AG04449 (cell line): ENCODE results near the gene SH2B2.

Source experiments
- CTCF ChIA-PET: fragments of 350-600 bp; formaldehyde crosslinking; extraction: SDS; loops from one replicate; lab custom pipeline; 2021; ENCODE audit warnings: antibody characterized with exemption; lab: Yijun Ruan, JAX
- POLR2A ChIA-PET: fragments of 400-600, 350-600 bp; formaldehyde crosslinking; extraction: SDS; loops from one replicate; lab custom pipeline; 2020; ENCODE audit warnings: antibody characterized with exemption, inconsistent platforms; lab: Yijun Ruan, JAX
- DNase-seq: peaks from one replicate; pipeline ENCODE4 v3.0.0-alpha.2; 2010; ENCODE audit warnings: low read depth, low spot score
- H3K4me3 ChIP-seq: 2 replicates; pipeline ENCODE4 v1.5.1; 2011; ENCODE audit warnings: low read depth, mild to moderate bottlenecking, control low read depth, low read length
- CTCF ChIP-seq: IDR thresholded peaks from one replicate; pipeline ENCODE4 v1.5.1; 2011; ENCODE audit warnings: mild to moderate bottlenecking, moderate library complexity, low read length, control low read depth, inconsistent platforms; ENCODE audit not compliant: insufficient read depth; ENCODE audit errors: missing control alignments

Gene SH2B2

GRCh38 chr7:102282465-102283362 lies 4.0 kb upstream of the SH2B2 start:
- TF ChIP-seq CTCF = no peak

GRCh38 chr7:102283477-102284189 lies 3.0 kb upstream of the SH2B2 start:
- ChIA-PET POLR2A (no interaction called here), CTCF (interaction anchor here (1.0 to 11.1 kb wide), 3 partner anchors 13 to 121 kb away, joined by 3 to 228 read pairs (median 3); partner anchors contain the start of gene PRKRIP1)
- no peak for TF ChIP-seq CTCF
- DNase-seq = no peak
- H3K4me3 ChIP-seq = no peak overlapping the region

More at GRCh38 chr7:102282465-102283362, 4.0 kb upstream of the SH2B2 start:
- no peak overlapping the region for H3K4me3 ChIP-seq
- ChIA-PET POLR2A (no interaction called here), CTCF (interaction anchor here (1.0 to 11.1 kb wide), 4 partner anchors 9 to 121 kb away, joined by 3 to 228 read pairs (median 3); partner anchors contain the start of gene PRKRIP1)
- no peak for DNase-seq

- ChIA-PET CTCF (interaction anchor here (11.1 kb wide), 1 partner anchor 108 kb away, joined by 228 read pairs; the partner anchor contains the start of gene PRKRIP1), POLR2A (no interaction called here)
- TF ChIP-seq CTCF = no peak
- DNase-seq = no peak
- no peak overlapping the region for H3K4me3 ChIP-seq
Observed at GRCh38 chr7:102284399-102284798, 2.3 kb upstream of the SH2B2 start.

GRCh38 chr7:102284891-102285539 lies 1.7 kb upstream of the SH2B2 start:
- POLR2A ChIA-PET = no interaction called here
- no peak for DNase-seq
- no peak overlapping the region for H3K4me3 ChIP-seq
- CTCF ChIA-PET = interaction anchor here (0.6 to 11.1 kb wide), 2 partner anchors 107 to 181 kb away, joined by 3 to 228 read pairs; partner anchors contain the start of gene PRKRIP1
- no peak for TF ChIP-seq CTCF

GRCh38 chr7:102285540-102286236 lies 980 bp upstream of the SH2B2 start:
- no peak for TF ChIP-seq CTCF
- CTCF ChIA-PET = interaction anchor here (11.1 kb wide), 1 partner anchor 107 kb away, joined by 228 read pairs; the partner anchor contains the start of gene PRKRIP1
- POLR2A ChIA-PET = no interaction called here
- no peak for DNase-seq
- peak overlapping the region; percentile 65 for H3K4me3 ChIP-seq
